Bronchial epithelial cell (primary cell): ENCODE results near the gene CCDC85A. TPM values are rescaled to one million over a fixed set of nuclear protein-coding genes. Genes with fewer than 3 reads are reported as not detected.

Source experiments
- DNase-seq: peaks from one replicate; pipeline ENCODE4 v3.0.0-alpha.2; 2010; ENCODE audit warnings: low read depth
- FAIRE-seq: peaks from 2 replicates; lab custom pipeline; 2011; peaks lifted over from hg19 to GRCh38; lab: Jason Lieb, UNC
- H3K27me3 ChIP-seq: 2 replicates; pipeline ENCODE4 v1.5.1; 2011; ENCODE audit warnings: low read length; ENCODE audit not compliant: control insufficient read depth, insufficient read depth
- H3K36me3 ChIP-seq: 2 replicates; pipeline ENCODE4 v1.5.1; 2011; ENCODE audit warnings: low read length; ENCODE audit not compliant: control insufficient read depth, insufficient read depth
- H3K4me3 ChIP-seq: 2 replicates; pipeline ENCODE4 v1.5.1; 2011; ENCODE audit warnings: mild to moderate bottlenecking, low read depth, low read length, control low read depth
- total RNA-seq: library from RNA; depleted of rRNA; stranded (reverse); fragments of >200 nt; gene quantifications from 2 replicates; pipeline ENCODE4 v1.2.1, GENCODE V29; 2014
- TF ChIP-seq, protein P1 (sequence below): IDR thresholded peaks from 2 replicates; pipeline ENCODE4 v1.5.1; 2011; ENCODE audit warnings: mild to moderate bottlenecking, moderate library complexity, low read length, control low read depth, inconsistent platforms; ENCODE audit not compliant: insufficient read depth, severe bottlenecking

Gene CCDC85A
- total RNA-seq, 1 donor from 2014 or later, result not detected

DNA sequence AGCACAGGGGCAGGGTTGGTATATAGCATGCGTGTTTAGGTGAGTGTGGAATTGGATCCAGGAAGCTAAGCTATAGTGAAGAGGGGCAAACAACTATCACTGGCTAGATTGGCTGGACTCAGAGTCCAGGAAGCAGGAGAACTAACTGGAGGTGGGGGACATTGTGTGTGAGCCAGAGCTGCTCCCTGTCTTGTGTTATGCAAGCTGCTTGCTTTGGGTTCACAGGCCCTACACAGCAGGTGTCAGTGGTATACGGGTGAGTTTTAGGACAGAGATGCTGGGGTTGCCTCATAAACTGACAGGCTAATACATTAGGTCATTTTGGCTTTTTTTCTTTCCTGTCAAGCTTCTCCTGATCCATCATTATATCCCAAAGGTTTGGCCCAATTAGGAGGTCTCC, 87.5 kb downstream of the CCDC85A start:
- DNase-seq, result no peak
- H3K27me3 ChIP-seq, result no peaks in the 10 kb centered on the region
- FAIRE-seq, result no peak
- TF ChIP-seq, protein P1, sequence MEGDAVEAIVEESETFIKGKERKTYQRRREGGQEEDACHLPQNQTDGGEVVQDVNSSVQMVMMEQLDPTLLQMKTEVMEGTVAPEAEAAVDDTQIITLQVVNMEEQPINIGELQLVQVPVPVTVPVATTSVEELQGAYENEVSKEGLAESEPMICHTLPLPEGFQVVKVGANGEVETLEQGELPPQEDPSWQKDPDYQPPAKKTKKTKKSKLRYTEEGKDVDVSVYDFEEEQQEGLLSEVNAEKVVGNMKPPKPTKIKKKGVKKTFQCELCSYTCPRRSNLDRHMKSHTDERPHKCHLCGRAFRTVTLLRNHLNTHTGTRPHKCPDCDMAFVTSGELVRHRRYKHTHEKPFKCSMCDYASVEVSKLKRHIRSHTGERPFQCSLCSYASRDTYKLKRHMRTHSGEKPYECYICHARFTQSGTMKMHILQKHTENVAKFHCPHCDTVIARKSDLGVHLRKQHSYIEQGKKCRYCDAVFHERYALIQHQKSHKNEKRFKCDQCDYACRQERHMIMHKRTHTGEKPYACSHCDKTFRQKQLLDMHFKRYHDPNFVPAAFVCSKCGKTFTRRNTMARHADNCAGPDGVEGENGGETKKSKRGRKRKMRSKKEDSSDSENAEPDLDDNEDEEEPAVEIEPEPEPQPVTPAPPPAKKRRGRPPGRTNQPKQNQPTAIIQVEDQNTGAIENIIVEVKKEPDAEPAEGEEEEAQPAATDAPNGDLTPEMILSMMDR, result no peak
- no peak overlapping the region for H3K4me3 ChIP-seq
- H3K36me3 ChIP-seq, result no peaks in the 10 kb centered on the region

DNA sequence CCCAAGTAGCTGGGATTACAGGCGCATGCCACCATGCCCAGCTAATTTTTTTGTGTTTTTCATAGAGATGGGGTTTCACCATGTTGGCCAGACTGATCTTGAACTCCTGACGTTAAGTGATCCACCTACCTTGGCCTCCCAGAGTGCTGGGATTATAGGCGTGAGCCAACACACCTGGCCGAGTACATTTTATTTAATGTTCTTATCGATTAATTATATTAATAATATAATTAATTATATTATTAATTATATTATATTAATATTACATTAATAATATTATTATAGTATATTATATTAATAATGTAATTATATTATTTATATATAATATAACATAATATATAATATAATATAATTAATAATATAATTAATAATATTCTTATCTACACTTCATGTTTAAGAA, 101.4 kb downstream of the CCDC85A start:
- DNase-seq (no peak), FAIRE-seq (no peak)
- H3K4me3 ChIP-seq, result no peak overlapping the region
- TF ChIP-seq, protein P1, result no peak
- no peaks in the 10 kb centered on the region for H3K36me3 ChIP-seq
- H3K27me3 ChIP-seq, result no peaks in the 10 kb centered on the region

DNA sequence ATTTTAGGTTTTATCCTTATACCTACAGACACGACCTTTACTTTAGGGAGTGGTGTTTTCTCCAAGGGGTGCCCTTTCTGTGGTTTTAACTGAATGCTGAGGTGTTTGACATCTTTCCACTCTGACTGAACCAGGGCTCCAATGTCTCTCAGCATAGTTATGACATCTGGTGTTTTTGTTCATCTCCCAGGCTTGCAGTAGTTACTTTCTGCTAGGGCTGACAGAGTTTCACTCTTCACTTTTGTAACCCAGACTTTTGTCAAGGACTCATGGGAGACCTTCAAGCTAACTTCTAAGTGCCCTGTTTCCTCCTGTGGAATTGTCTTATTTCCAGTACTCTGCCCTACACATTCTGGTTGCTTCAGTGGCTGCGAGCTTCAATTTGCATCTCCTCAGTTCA, 103.1 kb downstream of the CCDC85A start:
- FAIRE-seq (no peak), DNase-seq (no peak)
- Histone ChIP-seq H3K4me3 (no peak overlapping the region), H3K27me3 (no peaks in the 10 kb centered on the region), H3K36me3 (no peaks in the 10 kb centered on the region)
- TF ChIP-seq, protein P1, result no peak

DNA sequence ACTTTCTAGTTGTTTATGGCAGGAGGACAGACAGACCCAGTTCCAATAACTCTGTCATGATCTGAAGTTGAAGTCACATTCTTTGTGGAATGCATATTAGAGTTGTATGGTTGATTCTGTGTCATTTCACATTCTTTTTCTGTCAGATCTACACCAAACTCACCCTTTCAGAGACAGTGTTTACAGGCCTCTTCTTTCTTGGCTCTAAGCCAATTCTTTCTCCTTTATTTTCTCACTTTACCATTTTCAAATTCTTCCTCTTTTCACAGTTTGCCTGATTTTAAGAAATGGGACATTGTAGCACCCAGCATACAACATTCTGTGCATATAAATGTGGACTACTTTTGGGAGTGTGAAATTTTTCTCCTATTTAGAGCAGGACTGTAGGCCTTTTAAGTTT, 103.7 kb downstream of the CCDC85A start:
- Histone ChIP-seq H3K27me3 (no peaks in the 10 kb centered on the region), H3K4me3 (no peak overlapping the region), H3K36me3 (no peaks in the 10 kb centered on the region)
- TF ChIP-seq, protein P1, result no peak
- no peak for DNase-seq
- no peak for FAIRE-seq

DNA sequence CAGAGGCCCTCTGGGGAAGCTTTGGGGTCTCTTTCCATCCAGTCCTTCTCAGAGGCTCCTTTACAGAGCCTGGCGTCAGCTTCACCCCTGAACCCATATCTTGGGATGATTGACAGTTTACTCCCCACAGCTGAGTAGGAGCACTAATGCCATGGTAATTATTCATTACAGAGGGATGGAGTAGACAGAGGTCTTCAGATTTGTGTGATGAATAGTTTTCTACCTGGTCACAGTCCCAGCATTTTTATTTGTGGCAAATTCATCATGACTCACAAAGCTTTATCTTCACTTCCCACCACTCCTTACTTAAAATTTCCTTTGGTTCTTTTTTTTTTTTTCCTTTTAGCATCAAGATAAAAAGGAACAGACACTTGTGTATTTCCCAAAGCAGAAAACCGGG, 104.2 kb downstream of the CCDC85A start:
- no peak overlapping the region for H3K4me3 ChIP-seq
- peak; percentile 37 for DNase-seq
- FAIRE-seq, result no peak
- no peaks in the 10 kb centered on the region for H3K27me3 ChIP-seq
- TF ChIP-seq, protein P1, result no peak
- no peaks in the 10 kb centered on the region for H3K36me3 ChIP-seq

DNA sequence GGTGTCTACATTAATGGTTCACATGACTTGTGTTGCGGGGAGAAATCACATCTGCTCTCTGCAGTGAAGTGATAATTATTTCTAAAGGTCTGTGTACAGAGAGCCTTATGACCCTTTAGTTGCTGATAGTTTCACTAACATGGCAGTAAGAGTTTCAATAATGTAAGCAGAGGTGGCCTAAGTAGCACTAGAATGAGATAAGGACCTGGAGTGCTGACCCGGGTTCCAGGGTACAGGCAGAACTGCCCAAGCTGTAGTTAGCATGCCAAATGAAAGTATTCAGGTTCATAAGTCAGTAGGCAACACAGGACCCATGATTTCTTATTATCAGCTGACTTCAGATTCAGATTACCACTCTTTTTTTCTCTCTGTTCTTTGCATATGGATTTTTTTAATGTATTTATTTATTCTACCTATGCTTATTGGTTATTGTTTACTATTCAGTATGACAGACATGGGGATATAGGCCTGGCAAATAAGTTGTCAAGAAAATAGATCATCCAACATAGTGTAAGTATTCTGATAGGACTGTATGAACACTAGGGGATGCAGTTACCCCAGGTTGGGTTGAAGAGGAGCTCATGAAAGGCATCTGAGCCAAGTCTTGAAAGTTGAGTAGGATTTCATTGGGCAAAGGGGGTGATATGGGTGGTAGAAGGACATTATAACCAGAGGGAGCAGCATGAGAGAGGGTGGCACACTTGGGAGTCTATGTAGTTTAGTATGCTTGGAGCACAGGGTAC, 105.2 kb downstream of the CCDC85A start:
- no peaks in the 10 kb centered on the region for H3K36me3 ChIP-seq
- no peak for FAIRE-seq

More for the DNA sequence above, 105.2 kb downstream of the CCDC85A start:
- DNase-seq, result no peak
- no peak overlapping the region for H3K4me3 ChIP-seq
- H3K27me3 ChIP-seq, result no peaks in the 10 kb centered on the region
- TF ChIP-seq, protein P1, result no peak
